Large intestine (tissue), 3 donors: ENCODE results near the gene RAB10. TPM values are rescaled to one million over a fixed set of nuclear protein-coding genes. Genes with fewer than 3 reads are reported as not detected.

Experiments
- DNase-seq, 2 donors: peaks; one replicate each; pipeline versions ENCODE4 v3.0.0 to v3.0.0-alpha.2; 2013
- H3K27ac ChIP-seq: one replicate; pipeline ENCODE4 v1.5.1; 2013; ENCODE audit warnings: low read length
- H3K27me3 ChIP-seq: 2 replicates; pipeline ENCODE4 v1.6.1; 2013; ENCODE audit warnings: low read length; ENCODE audit not compliant: control insufficient read depth, insufficient read depth
- H3K36me3 ChIP-seq: 2 replicates; pipeline ENCODE4 v1.6.1; 2013; ENCODE audit warnings: low read length; ENCODE audit not compliant: control insufficient read depth, insufficient read depth
- H3K4me1 ChIP-seq: one replicate; pipeline ENCODE4 v1.6.1; 2013; ENCODE audit warnings: low read length; ENCODE audit not compliant: control insufficient read depth, insufficient read depth
- H3K4me3 ChIP-seq: one replicate; pipeline ENCODE4 v1.5.1; 2013; ENCODE audit warnings: low read length
- H3K9me3 ChIP-seq: one replicate; pipeline ENCODE4 v1.6.1; 2013; ENCODE audit warnings: mild to moderate bottlenecking, low read depth, low read length, moderate library complexity; ENCODE audit not compliant: control insufficient read depth
- WGBS: methylation state at CpG from one replicate; pipeline ENCODE4 v1.1.5; 2013; ENCODE audit warnings: low lambda C conversion rate; ENCODE audit not compliant: insufficient coverage; 5-methylcytosine and 5-hydroxymethylcytosine counted together
- polyA plus RNA-seq: library from polyadenylated mRNA; unstranded; fragments of 120-200 nt; gene quantifications from one replicate; pipeline ENCODE4 v1.2.1, GENCODE V29; 2013

Gene RAB10
- polyA plus RNA-seq, 1 donor, result 79.7 TPM

- DNase-seq, result no peak
- Histone ChIP-seq H3K4me1 (peaks cover 9% of the 10 kb centered on the region), H3K36me3 (peaks cover 3% of the 10 kb centered on the region), H3K27me3 (no peaks in the 10 kb centered on the region), H3K9me3 (peaks cover 3% of the 10 kb centered on the region), H3K4me3 (no peak overlapping the region), H3K27ac (no peak overlapping the region)
- no CpG with 5 or more reads among the region's 18 CpGs for WGBS
These were observed 107.4 kb downstream of the RAB10 start for GRCh38 chr2:26141145-26141769.

GRCh38 chr2:26144031-26144430 is 110.1 kb downstream of the RAB10 start:
- H3K36me3 ChIP-seq, result no peaks in the 10 kb centered on the region
- H3K4me1 ChIP-seq, result peaks cover 9% of the 10 kb centered on the region
- DNase-seq, result peak; percentile 25 to 65
- 4% methylated on average over 4 of the region's 7 CpGs for WGBS
- no peak overlapping the region for H3K4me3 ChIP-seq
- peaks cover 3% of the 10 kb centered on the region for H3K9me3 ChIP-seq
- H3K27me3 ChIP-seq, result no peaks in the 10 kb centered on the region
- peak overlapping the region; percentile 36 for H3K27ac ChIP-seq

DNA sequence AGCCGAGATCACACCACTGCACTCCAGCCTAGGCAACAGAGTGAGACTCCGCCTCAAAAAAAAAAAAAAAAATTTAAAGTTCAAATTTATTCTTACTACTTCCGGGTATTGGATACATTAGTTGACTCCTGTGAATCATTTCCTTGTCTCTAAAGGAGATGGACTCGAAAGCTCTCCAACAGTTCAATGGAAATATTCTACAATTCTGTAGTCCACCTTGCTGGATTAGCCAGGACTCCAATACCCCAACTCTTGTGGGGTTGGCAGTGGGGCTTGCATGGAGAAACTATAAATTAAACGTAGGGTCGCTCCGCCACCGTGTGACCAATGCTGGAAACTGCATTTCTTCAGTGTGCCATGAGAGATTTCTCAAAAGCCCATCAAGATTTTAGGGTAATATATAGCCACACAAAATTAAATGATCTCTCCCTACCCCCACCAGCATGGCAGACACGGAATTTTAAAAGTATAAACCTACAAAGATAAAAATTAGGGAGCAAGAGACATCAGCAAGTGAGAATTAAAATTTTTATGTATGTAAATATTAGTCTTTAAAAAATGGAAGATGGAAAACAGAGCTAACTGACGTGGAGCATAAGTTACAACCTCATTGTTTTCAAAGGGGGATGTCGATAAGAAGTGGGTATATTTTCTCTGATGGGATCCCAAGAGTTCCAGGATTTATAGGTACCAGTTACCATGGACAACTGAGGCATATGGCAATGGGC is 111.2 kb downstream of the RAB10 start:
- Histone ChIP-seq H3K4me1 (peaks cover 9% of the 10 kb centered on the region), H3K4me3 (no peak overlapping the region), H3K9me3 (peaks cover 3% of the 10 kb centered on the region), H3K27me3 (no peaks in the 10 kb centered on the region), H3K36me3 (no peaks in the 10 kb centered on the region), H3K27ac (no peak overlapping the region)
- DNase-seq, result peak in 1 of 2 donors; percentile 48
- WGBS, result 25% methylated on average over 2 of the region's 11 CpGs

DNA sequence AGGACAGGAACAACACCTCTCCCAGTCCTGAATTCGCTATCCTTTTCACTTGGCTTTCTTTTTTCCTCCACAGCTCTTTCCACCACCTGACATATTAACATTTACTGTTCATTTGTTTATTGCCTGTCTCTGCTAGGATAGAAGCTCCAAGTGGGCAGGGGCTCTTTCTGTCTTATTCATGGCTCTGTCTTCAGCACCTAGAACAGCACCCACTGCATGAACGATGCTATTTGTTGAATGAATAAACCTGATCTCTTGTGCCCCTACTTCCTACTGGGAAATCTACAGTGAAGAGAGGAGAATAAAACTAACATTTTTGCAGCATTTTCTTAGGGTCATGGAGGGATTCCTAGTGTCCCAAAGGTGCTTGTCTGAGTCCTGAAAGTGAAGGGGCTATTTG is 114.6 kb downstream of the RAB10 start:
- H3K27ac ChIP-seq, result no peak overlapping the region
- no peaks in the 10 kb centered on the region for H3K36me3 ChIP-seq
- H3K27me3 ChIP-seq, result no peaks in the 10 kb centered on the region
- DNase-seq, result no peak
- 67% methylated on average over 1 of the region's 2 CpGs for WGBS
- no peak overlapping the region for H3K4me3 ChIP-seq
- H3K4me1 ChIP-seq, result peaks cover 8% of the 10 kb centered on the region
- H3K9me3 ChIP-seq, result no peaks in the 10 kb centered on the region

- 71% methylated on average over 6 of the region's 12 CpGs for WGBS
- no peaks in the 10 kb centered on the region for H3K36me3 ChIP-seq
- H3K4me1 ChIP-seq, result no peaks in the 10 kb centered on the region
- H3K27ac ChIP-seq, result no peak overlapping the region
- H3K27me3 ChIP-seq, result no peaks in the 10 kb centered on the region
- no peak overlapping the region for H3K4me3 ChIP-seq
- H3K9me3 ChIP-seq, result no peaks in the 10 kb centered on the region
- DNase-seq, result no peak
These were observed 116.4 kb downstream of the RAB10 start for GRCh38 chr2:26150243-26150642.

- Histone ChIP-seq H3K27ac (no peak overlapping the region), H3K4me1 (no peaks in the 10 kb centered on the region), H3K9me3 (no peaks in the 10 kb centered on the region), H3K4me3 (no peak overlapping the region), H3K36me3 (no peaks in the 10 kb centered on the region), H3K27me3 (no peaks in the 10 kb centered on the region)
- WGBS, result 100% methylated on average over 2 of the region's 5 CpGs
- DNase-seq, result no peak
These were observed 123.7 kb downstream of the RAB10 start for GRCh38 chr2:26157580-26157979.

DNA sequence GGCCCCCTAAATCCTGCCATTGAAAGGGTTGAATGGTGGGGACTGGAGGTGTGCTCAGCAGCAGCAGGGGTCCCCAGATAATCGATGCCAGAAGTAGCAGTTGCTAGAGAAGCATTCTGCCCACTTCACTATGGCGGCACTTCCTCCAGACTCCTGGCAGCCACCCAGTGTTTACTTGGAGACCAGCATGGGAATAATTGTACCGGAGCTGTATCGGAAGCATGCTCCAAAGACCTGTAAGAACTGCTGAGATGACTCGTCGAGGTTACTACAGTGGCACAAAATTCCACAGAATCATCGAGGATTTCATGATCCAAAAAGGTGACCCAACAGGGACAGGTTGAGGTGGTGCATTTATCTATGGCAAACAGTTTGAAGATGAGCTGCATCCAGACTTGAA is 128.0 kb downstream of the RAB10 start:
- H3K36me3 ChIP-seq, result no peaks in the 10 kb centered on the region
- H3K27ac ChIP-seq, result no peak overlapping the region
- H3K9me3 ChIP-seq, result no peaks in the 10 kb centered on the region
- no CpG with 5 or more reads among the region's 7 CpGs for WGBS
- peaks cover 4% of the 10 kb centered on the region for H3K4me1 ChIP-seq
- no peak overlapping the region for H3K4me3 ChIP-seq
- H3K27me3 ChIP-seq, result no peaks in the 10 kb centered on the region
- no peak for DNase-seq

DNA sequence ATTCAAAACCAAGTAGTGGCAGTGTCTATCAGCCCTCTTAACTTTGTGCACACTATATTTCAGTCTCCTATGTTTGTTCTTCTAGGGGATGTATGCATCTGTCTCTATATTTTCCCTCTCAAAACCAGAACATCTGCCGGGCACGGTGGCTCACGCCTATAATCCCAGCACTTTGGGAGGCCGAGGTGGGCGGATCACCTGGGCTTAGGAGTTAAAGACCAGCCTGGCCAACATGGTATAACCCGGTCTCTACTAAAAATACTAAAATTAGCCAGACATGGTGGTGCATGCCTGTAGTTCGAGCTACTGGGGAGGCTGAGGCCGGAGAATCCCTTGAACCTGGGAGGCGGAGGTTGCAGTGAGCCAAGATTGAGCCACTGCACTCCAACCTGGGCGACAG is 129.1 kb downstream of the RAB10 start:
- no peaks in the 10 kb centered on the region for H3K27me3 ChIP-seq
- no peak for DNase-seq
- H3K4me1 ChIP-seq, result peaks cover 4% of the 10 kb centered on the region
- no peaks in the 10 kb centered on the region for H3K9me3 ChIP-seq
- no peak overlapping the region for H3K27ac ChIP-seq
- WGBS, result 95% methylated on average over 2 of the region's 10 CpGs
- H3K36me3 ChIP-seq, result no peaks in the 10 kb centered on the region
- no peak overlapping the region for H3K4me3 ChIP-seq

DNA sequence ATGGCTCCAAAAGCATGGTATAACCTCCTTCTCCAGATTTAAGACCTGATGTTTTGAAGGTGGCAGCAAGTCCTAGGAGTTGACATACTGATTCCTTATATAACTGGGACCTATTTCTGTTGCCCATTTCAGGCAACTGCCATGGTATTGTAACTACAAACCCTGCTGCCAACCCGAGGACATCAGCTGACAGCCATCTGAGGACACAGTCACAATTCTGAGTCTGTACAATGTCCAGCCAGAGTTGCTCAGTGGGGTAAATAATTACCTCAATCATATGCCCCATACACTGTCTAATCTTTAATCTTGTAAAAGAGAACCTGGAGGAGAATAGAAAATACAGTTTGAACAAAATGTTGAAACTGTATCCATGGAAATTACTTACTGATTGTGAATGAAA is 130.3 kb downstream of the RAB10 start:
- WGBS, result no CpG with 5 or more reads among the region's 1 CpG
- no peaks in the 10 kb centered on the region for H3K27me3 ChIP-seq
- H3K9me3 ChIP-seq, result no peaks in the 10 kb centered on the region
- H3K4me3 ChIP-seq, result no peak overlapping the region
- peak; percentile 58 to 79 for DNase-seq
- peaks cover 4% of the 10 kb centered on the region for H3K4me1 ChIP-seq
- H3K27ac ChIP-seq, result peak overlapping the region; percentile 56
- no peaks in the 10 kb centered on the region for H3K36me3 ChIP-seq

- Histone ChIP-seq H3K27ac (peak overlapping the region; percentile 2), H3K27me3 (no peaks in the 10 kb centered on the region), H3K36me3 (no peaks in the 10 kb centered on the region), H3K9me3 (no peaks in the 10 kb centered on the region), H3K4me3 (no peak overlapping the region), H3K4me1 (peaks cover 4% of the 10 kb centered on the region)
- WGBS, result no CpG with 5 or more reads among the region's 8 CpGs
- peak in 1 of 2 donors; percentile 17 for DNase-seq
These were observed 130.8 kb downstream of the RAB10 start for GRCh38 chr2:26164641-26165211.
